GM12865 (cell line): ENCODE data around the gene NUP98.

Experiments
- DNase-seq: peaks from one replicate; pipeline ENCODE4 v3.0.0; 2010; ENCODE audit warnings: low read depth
- H3K4me3 ChIP-seq: 2 replicates; pipeline ENCODE4 v1.5.1; 2011; ENCODE audit warnings: mild to moderate bottlenecking, low read depth, low read length, control low read depth
- CTCF ChIP-seq: IDR thresholded peaks from 2 replicates; pipeline ENCODE4 v1.5.1; 2011; ENCODE audit warnings: low read length, control low read depth, low read depth, inconsistent platforms; ENCODE audit not compliant: insufficient read depth; ENCODE audit errors: missing control alignments

The NUP98 gene

GRCh38 chr11:3637201-3637600 is 160.2 kb downstream of the NUP98 start:
- H3K4me3 ChIP-seq: no peak overlapping the region
- DNase-seq: no peak
- no peak for TF ChIP-seq CTCF

GRCh38 chr11:3635641-3636375 is 161.5 kb downstream of the NUP98 start:
- no peak for TF ChIP-seq CTCF
- no peak overlapping the region for H3K4me3 ChIP-seq
- DNase-seq: no peak

GRCh38 chr11:3632070-3632660 is 165.2 kb downstream of the NUP98 start:
- TF ChIP-seq CTCF: no peak
- DNase-seq: no peak
- no peak overlapping the region for H3K4me3 ChIP-seq

- no peak for DNase-seq
- no peak for TF ChIP-seq CTCF
Measured at GRCh38 chr11:3631331-3631730, 166.0 kb downstream of the NUP98 start.

GRCh38 chr11:3627291-3627690 is 170.1 kb downstream of the NUP98 start:
- TF ChIP-seq CTCF: no peak
- DNase-seq: no peak
- H3K4me3 ChIP-seq: no peak overlapping the region

More at GRCh38 chr11:3631331-3631730, 166.0 kb downstream of the NUP98 start:
- H3K4me3 ChIP-seq: no peak overlapping the region

GRCh38 chr11:3626250-3626960 is 170.9 kb downstream of the NUP98 start:
- DNase-seq: no peak
- no peak overlapping the region for H3K4me3 ChIP-seq
- TF ChIP-seq CTCF: no peak
